H9 (cell line): Measurements from ENCODE around the gene PRPH2. TPM values are rescaled to one million over a fixed set of nuclear protein-coding genes. Genes with fewer than 3 reads are reported as not detected.

ENCODE experiments used
- DNase-seq: peaks from one replicate; pipeline ENCODE4 v3.0.0-alpha.2; 2017
- H2AFZ ChIP-seq: one replicate; pipeline ENCODE4 v1.6.1; 2013; ENCODE audit warnings: mild to moderate bottlenecking, low read length, control low read depth, moderate library complexity
- H2AK5ac ChIP-seq: 2 replicates; pipeline ENCODE4 v1.6.1; 2013; ENCODE audit warnings: low read length, control low read depth, mixed read lengths; ENCODE audit not compliant: insufficient read length
- H2BK120ac ChIP-seq: one replicate; pipeline ENCODE4 v1.6.1; 2013; ENCODE audit warnings: low read depth, mild to moderate bottlenecking, low read length, control low read depth, inconsistent platforms; ENCODE audit not compliant: poor library complexity, severe bottlenecking
- H2BK12ac ChIP-seq: 2 replicates; pipeline ENCODE4 v1.6.1; 2013; ENCODE audit warnings: low read length, control low read depth, mixed read lengths, low read depth; ENCODE audit not compliant: insufficient read length
- H2BK15ac ChIP-seq: 2 replicates; pipeline ENCODE4 v1.6.1; 2013; ENCODE audit warnings: low read depth, low read length, control low read depth
- H2BK20ac ChIP-seq: one replicate; pipeline ENCODE4 v1.6.1; 2013; ENCODE audit warnings: low read depth, mild to moderate bottlenecking, low read length, control low read depth, inconsistent platforms; ENCODE audit not compliant: poor library complexity, severe bottlenecking
- H2BK5ac ChIP-seq: 2 replicates; pipeline ENCODE4 v1.6.1; 2013; ENCODE audit warnings: low read length, control low read depth, mixed read lengths; ENCODE audit not compliant: insufficient read length
- H3K14ac ChIP-seq: 2 replicates; pipeline ENCODE4 v1.6.1; 2013; ENCODE audit warnings: low read length, control low read depth; ENCODE audit not compliant: insufficient read depth
- H3K18ac ChIP-seq: 2 replicates; pipeline ENCODE4 v1.6.1; 2013; ENCODE audit warnings: low read depth, mild to moderate bottlenecking, mixed read lengths, low read length, control low read depth; ENCODE audit not compliant: insufficient read length
- H3K23ac ChIP-seq: 2 replicates; pipeline ENCODE4 v1.6.1; 2013; ENCODE audit warnings: low read length, control low read depth, mixed read lengths, low read depth; ENCODE audit not compliant: insufficient read length
- H3K23me2 ChIP-seq: 2 replicates; pipeline ENCODE4 v1.6.1; 2013; ENCODE audit warnings: low read depth, mild to moderate bottlenecking, mixed read lengths, low read length, control low read depth; ENCODE audit not compliant: insufficient read length, poor library complexity, severe bottlenecking
- H3K27ac ChIP-seq: 2 replicates; pipeline ENCODE4 v1.5.1; 2013; ENCODE audit warnings: low read length, control low read depth, mixed read lengths, low read depth; ENCODE audit not compliant: insufficient read length
- H3K27me3 ChIP-seq: 2 replicates; pipeline ENCODE4 v1.6.1; 2013; ENCODE audit warnings: low read length, control low read depth, inconsistent platforms; ENCODE audit not compliant: insufficient read depth
- H3K4ac ChIP-seq: 2 replicates; pipeline ENCODE4 v1.6.1; 2013; ENCODE audit warnings: low read depth, mild to moderate bottlenecking, control low read depth, inconsistent platforms, low read length, moderate library complexity
- H3K4me1 ChIP-seq: 2 replicates; pipeline ENCODE4 v1.6.1; 2013; ENCODE audit warnings: low read length, control low read depth, inconsistent platforms; ENCODE audit not compliant: insufficient read depth
- H3K4me2 ChIP-seq: 2 replicates; pipeline ENCODE4 v1.6.1; 2013; ENCODE audit warnings: low read length, control low read depth, mixed read lengths; ENCODE audit not compliant: insufficient read length, insufficient read depth
- H3K56ac ChIP-seq: 2 replicates; pipeline ENCODE4 v1.6.1; 2013; ENCODE audit warnings: low read depth, mild to moderate bottlenecking, mixed read lengths, low read length, control low read depth; ENCODE audit not compliant: insufficient read length
- H3K79me1 ChIP-seq: 2 replicates; pipeline ENCODE4 v1.6.1; 2013; ENCODE audit warnings: low read depth, mild to moderate bottlenecking, moderate library complexity, low read length, control low read depth, inconsistent platforms; ENCODE audit not compliant: insufficient read depth, poor library complexity, severe bottlenecking
- H3K79me2 ChIP-seq: 2 replicates; pipeline ENCODE4 v1.6.1; 2013; ENCODE audit warnings: low read length, control low read depth, inconsistent platforms; ENCODE audit not compliant: insufficient read depth
- H3K9ac ChIP-seq: 2 replicates; pipeline ENCODE4 v1.6.1; 2013; ENCODE audit warnings: low read length, control low read depth, mixed read lengths; ENCODE audit not compliant: insufficient read length; ENCODE audit errors: extremely low read depth
- H3K9me3 ChIP-seq: one replicate; pipeline ENCODE4 v1.6.1; 2013; ENCODE audit warnings: low read depth, low read length, inconsistent platforms; ENCODE audit not compliant: control insufficient read depth
- H3T11ph ChIP-seq: one replicate; pipeline ENCODE4 v1.6.1; 2013; ENCODE audit warnings: mild to moderate bottlenecking, low read length, control low read depth, inconsistent platforms
- H4K20me1 ChIP-seq: one replicate; pipeline ENCODE4 v1.6.1; 2013; ENCODE audit not compliant: control insufficient read depth, insufficient read length, insufficient read depth
- H4K5ac ChIP-seq: 2 replicates; pipeline ENCODE4 v1.6.1; 2013; ENCODE audit warnings: low read depth, mild to moderate bottlenecking, mixed read lengths, low read length, control low read depth; ENCODE audit not compliant: insufficient read length
- H4K8ac ChIP-seq: replicated peaks from 2 replicates; pipeline ENCODE4 v1.6.1; 2013; ENCODE audit warnings: low read length, control low read depth, mixed read lengths, low read depth; ENCODE audit not compliant: insufficient read length
- H4K91ac ChIP-seq: 2 replicates; pipeline ENCODE4 v1.6.1; 2013; ENCODE audit warnings: low read depth, mild to moderate bottlenecking, moderate library complexity, mixed read lengths, low read length, control low read depth; ENCODE audit not compliant: insufficient read length
- H3K27ac Mint-ChIP-seq, 3 experiments: 2 replicates in 2 of 3; 3 replicates in 1 of 3; pipeline ENCODE4 v1.8.0; 2020 to 2021; ENCODE audit warnings: mixed read lengths in 3 of 3, mild to moderate bottlenecking in 1 of 3, moderate library complexity in 1 of 3
- H3K27me3 Mint-ChIP-seq: 2 replicates; pipeline ENCODE4 v1.8.0; 2021; ENCODE audit warnings: low read depth, mild to moderate bottlenecking, moderate library complexity, mixed read lengths
- H3K36me3 Mint-ChIP-seq, 3 experiments: 2 replicates in 2 of 3; 3 replicates in 1 of 3; pipeline ENCODE4 v1.8.0; 2020 to 2021; ENCODE audit warnings: low read depth in 3 of 3, mixed read lengths in 3 of 3; ENCODE audit not compliant: insufficient read depth in 1 of 3
- H3K4me1 Mint-ChIP-seq, 2 experiments: 2 replicates each; pipeline ENCODE4 v1.8.0; 2020; ENCODE audit warnings: mixed read lengths in 2 of 2
- H3K4me3 Mint-ChIP-seq, 2 experiments: 2 replicates in 1 of 2; 3 replicates in 1 of 2; pipeline ENCODE4 v1.8.0; 2020 to 2021; ENCODE audit warnings: mild to moderate bottlenecking in 2 of 2, mixed read lengths in 2 of 2, moderate library complexity in 1 of 2
- H3K9me3 Mint-ChIP-seq, 2 experiments: 2 replicates in 1 of 2; 3 replicates in 1 of 2; pipeline ENCODE4 v1.8.0; 2020; ENCODE audit warnings: mild to moderate bottlenecking in 2 of 2, mixed read lengths in 2 of 2, moderate library complexity in 1 of 2
- CTCF ChIP-seq: fragments of 200-600 bp; sonication (generic); conservative IDR thresholded peaks from 3 replicates; pipeline ENCODE4 v1.8.0; 2021; ENCODE audit warnings: antibody characterized with exemption, mild to moderate bottlenecking
- WGBS: extraction: QIAGEN DNeasy Blood & Tissue Kit; methylation state at CpG from one replicate; pipeline ENCODE4 v1.1.7; 2013; ENCODE audit warnings: missing lambda C conversion rate, low lambda C conversion rate, mixed read lengths; ENCODE audit not compliant: insufficient read length; ENCODE audit errors: extremely low coverage; 5-methylcytosine and 5-hydroxymethylcytosine counted together
- total RNA-seq: library from RNA; stranded (reverse); gene quantifications from 2 replicates; pipeline ENCODE4 v1.2.1, GENCODE V29; 2021

The PRPH2 gene
- total RNA-seq, 1 experiment from 2014 or later = 0.31 TPM

- no peak overlapping the region for H3K14ac ChIP-seq
- H2AFZ ChIP-seq = no peak overlapping the region
- H4K91ac ChIP-seq = no peak overlapping the region
- no peak overlapping the region for H2BK20ac ChIP-seq
- no peaks in the 10 kb centered on the region for H3K79me1 ChIP-seq
- no peak overlapping the region for H3K18ac ChIP-seq
- peaks cover 5 to 18% (median 5%) of the 10 kb centered on the region in 3 experiments; a peak in 5 of 7 replicates for H3K36me3 Mint-ChIP-seq
- H2BK15ac ChIP-seq = no peak overlapping the region
- H2BK120ac ChIP-seq = no peak overlapping the region
- no peak overlapping the region for H4K5ac ChIP-seq
- no peak overlapping the region for H3K9ac ChIP-seq
- H3K23me2 ChIP-seq = no peaks in the 10 kb centered on the region
- no peak overlapping the region for H4K8ac ChIP-seq
- no peak overlapping the region for H3K27ac Mint-ChIP-seq
- no peaks in the 10 kb centered on the region for H3K27me3 ChIP-seq
- no peak overlapping the region for H3K4me3 Mint-ChIP-seq
- no peak overlapping the region for H2AK5ac ChIP-seq
- H3K27me3 Mint-ChIP-seq = no peaks in the 10 kb centered on the region
- no peak overlapping the region for H3K4me2 ChIP-seq
- no CpG with 5 or more reads among the region's 7 CpGs for WGBS
- H3K23ac ChIP-seq = no peak overlapping the region
- H3K79me2 ChIP-seq = no peaks in the 10 kb centered on the region
- H3K4me1 ChIP-seq = no peaks in the 10 kb centered on the region
- DNase-seq = no peak
- H3K56ac ChIP-seq = no peak overlapping the region
- no peak overlapping the region for H2BK12ac ChIP-seq
- no peaks in the 10 kb centered on the region; a peak in 1 of 4 replicates for H3K4me1 Mint-ChIP-seq
- H2BK5ac ChIP-seq = no peak overlapping the region
- no peak for TF ChIP-seq CTCF
- H3T11ph ChIP-seq = no peak overlapping the region
- H3K4ac ChIP-seq = no peak overlapping the region
- H3K9me3 Mint-ChIP-seq = no peaks in the 10 kb centered on the region
- H3K27ac ChIP-seq = no peak overlapping the region
- no peaks in the 10 kb centered on the region for H4K20me1 ChIP-seq
- H3K9me3 ChIP-seq = no peaks in the 10 kb centered on the region
These were observed 25.7 kb downstream of the PRPH2 start for GRCh38 chr6:42696526-42697267.
